Osteoblast (primary cell): ENCODE data around the gene STING1. TPM values are rescaled to one million over a fixed set of nuclear protein-coding genes. Genes with fewer than 3 reads are reported as not detected.

Source experiments
- DNase-seq: peaks from one replicate; pipeline ENCODE4 v3.0.0; 2011; ENCODE audit warnings: low spot score, mixed read lengths; ENCODE audit not compliant: insufficient read length; ENCODE audit errors: missing footprints
- H2AFZ ChIP-seq: 2 replicates; pipeline ENCODE4 v1.6.0; 2011; ENCODE audit warnings: mild to moderate bottlenecking, low read length
- H3K27ac ChIP-seq: 2 replicates; pipeline ENCODE4 v1.5.1; 2011; ENCODE audit warnings: mild to moderate bottlenecking, low read depth, low read length, moderate library complexity
- H3K27me3 ChIP-seq: 2 replicates; pipeline ENCODE4 v1.6.0; 2012; ENCODE audit warnings: mild to moderate bottlenecking, control low read depth, inconsistent platforms, low read length, moderate library complexity; ENCODE audit not compliant: insufficient read depth
- H3K36me3 ChIP-seq: 2 replicates; pipeline ENCODE4 v1.5.1; 2011; ENCODE audit warnings: mild to moderate bottlenecking, low read length, control low read depth, moderate library complexity; ENCODE audit not compliant: insufficient read depth
- H3K4me1 ChIP-seq: 2 replicates; pipeline ENCODE4 v1.5.1; 2011; ENCODE audit warnings: mild to moderate bottlenecking, low read length, control low read depth, moderate library complexity; ENCODE audit not compliant: insufficient read depth
- H3K4me2 ChIP-seq: 2 replicates; pipeline ENCODE4 v1.6.0; 2011; ENCODE audit warnings: mild to moderate bottlenecking, low read length; ENCODE audit not compliant: insufficient read depth
- H3K4me3 ChIP-seq: fragments of 200-600 bp; sonication (generic); 3 replicates; pipeline ENCODE4 v1.5.1; 2012; ENCODE audit warnings: mild to moderate bottlenecking, low read length, inconsistent platforms; ENCODE audit not compliant: insufficient read depth
- H3K79me2 ChIP-seq: 2 replicates; pipeline ENCODE4 v1.6.0; 2012; ENCODE audit warnings: mild to moderate bottlenecking, low read length, control low read depth, inconsistent platforms; ENCODE audit not compliant: insufficient read depth
- H3K9me3 ChIP-seq: 2 replicates; pipeline ENCODE4 v1.5.1; 2011; ENCODE audit warnings: low read depth, low read length, control low read depth
- H4K20me1 ChIP-seq: 2 replicates; pipeline ENCODE4 v1.6.0; 2012; ENCODE audit warnings: mild to moderate bottlenecking, low read length, control low read depth; ENCODE audit not compliant: insufficient read depth
- total RNA-seq: library from RNA; depleted of rRNA; stranded (reverse); fragments of >200 nt; gene quantifications from 2 replicates; pipeline ENCODE4 v1.2.3, GENCODE V29; 2012
- TF ChIP-seq, protein P1 (sequence below): IDR thresholded peaks from 2 replicates; pipeline ENCODE4 v1.5.1; 2011; ENCODE audit warnings: mild to moderate bottlenecking, low read depth, low read length, moderate library complexity; ENCODE audit errors: extremely low read depth

Gene STING1
- total RNA-seq, 1 donor, result 46.3 TPM

DNA sequence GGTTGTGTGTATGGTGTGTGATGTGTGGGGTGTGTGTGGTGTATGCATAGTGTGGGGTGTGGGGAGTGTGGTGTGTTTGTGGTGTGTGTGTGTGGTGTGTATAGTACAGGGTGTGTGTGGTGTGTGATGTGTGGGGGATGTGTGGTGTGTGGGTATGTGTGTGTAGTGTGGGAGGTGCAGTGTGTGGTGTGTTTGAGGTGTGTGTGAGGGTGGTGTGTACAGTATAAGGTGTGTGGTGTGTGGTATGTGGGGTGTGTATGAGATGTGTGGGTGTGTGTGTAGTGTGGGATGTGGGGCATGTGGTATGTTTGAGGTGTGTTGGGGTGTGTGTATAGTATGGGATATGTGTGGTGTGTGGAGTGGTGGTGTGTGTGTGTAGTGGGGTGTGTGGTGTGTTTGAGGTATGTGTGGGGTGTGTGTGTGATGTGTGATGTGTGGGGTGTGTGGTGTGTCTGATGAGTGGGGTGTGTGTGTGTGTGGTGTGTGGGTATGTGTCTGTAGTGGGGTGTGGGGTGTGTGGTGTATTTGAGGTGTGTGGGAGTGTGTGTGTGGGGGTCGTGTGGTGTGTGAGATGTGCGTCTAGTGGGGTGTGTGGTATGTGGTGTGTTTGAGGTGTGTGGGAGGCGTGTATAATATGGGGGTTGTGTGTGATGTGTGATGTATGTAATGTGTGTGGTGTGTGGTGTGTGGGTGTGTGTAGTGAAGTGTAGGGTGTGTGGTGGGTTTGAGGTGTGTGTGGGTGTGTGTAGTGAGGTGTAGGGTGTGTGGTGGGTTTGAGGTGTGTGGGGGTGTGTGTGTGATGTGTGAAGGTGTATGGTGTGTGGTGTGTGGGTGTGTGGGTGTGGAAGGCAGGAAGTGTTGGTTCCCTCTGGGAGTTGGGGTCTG lies 28.6 kb downstream of the STING1 start:
- no peak overlapping the region for H3K4me2 ChIP-seq
- DNase-seq, result peak; percentile 44
- no peaks in the 10 kb centered on the region for H3K9me3 ChIP-seq
- H3K4me1 ChIP-seq, result peaks cover 4% of the 10 kb centered on the region
- H3K36me3 ChIP-seq, result no peaks in the 10 kb centered on the region
- H3K4me3 ChIP-seq, result no peak overlapping the region
- no peak overlapping the region for H3K27ac ChIP-seq
- TF ChIP-seq, protein P1, sequence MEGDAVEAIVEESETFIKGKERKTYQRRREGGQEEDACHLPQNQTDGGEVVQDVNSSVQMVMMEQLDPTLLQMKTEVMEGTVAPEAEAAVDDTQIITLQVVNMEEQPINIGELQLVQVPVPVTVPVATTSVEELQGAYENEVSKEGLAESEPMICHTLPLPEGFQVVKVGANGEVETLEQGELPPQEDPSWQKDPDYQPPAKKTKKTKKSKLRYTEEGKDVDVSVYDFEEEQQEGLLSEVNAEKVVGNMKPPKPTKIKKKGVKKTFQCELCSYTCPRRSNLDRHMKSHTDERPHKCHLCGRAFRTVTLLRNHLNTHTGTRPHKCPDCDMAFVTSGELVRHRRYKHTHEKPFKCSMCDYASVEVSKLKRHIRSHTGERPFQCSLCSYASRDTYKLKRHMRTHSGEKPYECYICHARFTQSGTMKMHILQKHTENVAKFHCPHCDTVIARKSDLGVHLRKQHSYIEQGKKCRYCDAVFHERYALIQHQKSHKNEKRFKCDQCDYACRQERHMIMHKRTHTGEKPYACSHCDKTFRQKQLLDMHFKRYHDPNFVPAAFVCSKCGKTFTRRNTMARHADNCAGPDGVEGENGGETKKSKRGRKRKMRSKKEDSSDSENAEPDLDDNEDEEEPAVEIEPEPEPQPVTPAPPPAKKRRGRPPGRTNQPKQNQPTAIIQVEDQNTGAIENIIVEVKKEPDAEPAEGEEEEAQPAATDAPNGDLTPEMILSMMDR, result no peak
- no peaks in the 10 kb centered on the region for H4K20me1 ChIP-seq
- H2AFZ ChIP-seq, result no peak overlapping the region
- no peaks in the 10 kb centered on the region for H3K27me3 ChIP-seq
- no peaks in the 10 kb centered on the region for H3K79me2 ChIP-seq

DNA sequence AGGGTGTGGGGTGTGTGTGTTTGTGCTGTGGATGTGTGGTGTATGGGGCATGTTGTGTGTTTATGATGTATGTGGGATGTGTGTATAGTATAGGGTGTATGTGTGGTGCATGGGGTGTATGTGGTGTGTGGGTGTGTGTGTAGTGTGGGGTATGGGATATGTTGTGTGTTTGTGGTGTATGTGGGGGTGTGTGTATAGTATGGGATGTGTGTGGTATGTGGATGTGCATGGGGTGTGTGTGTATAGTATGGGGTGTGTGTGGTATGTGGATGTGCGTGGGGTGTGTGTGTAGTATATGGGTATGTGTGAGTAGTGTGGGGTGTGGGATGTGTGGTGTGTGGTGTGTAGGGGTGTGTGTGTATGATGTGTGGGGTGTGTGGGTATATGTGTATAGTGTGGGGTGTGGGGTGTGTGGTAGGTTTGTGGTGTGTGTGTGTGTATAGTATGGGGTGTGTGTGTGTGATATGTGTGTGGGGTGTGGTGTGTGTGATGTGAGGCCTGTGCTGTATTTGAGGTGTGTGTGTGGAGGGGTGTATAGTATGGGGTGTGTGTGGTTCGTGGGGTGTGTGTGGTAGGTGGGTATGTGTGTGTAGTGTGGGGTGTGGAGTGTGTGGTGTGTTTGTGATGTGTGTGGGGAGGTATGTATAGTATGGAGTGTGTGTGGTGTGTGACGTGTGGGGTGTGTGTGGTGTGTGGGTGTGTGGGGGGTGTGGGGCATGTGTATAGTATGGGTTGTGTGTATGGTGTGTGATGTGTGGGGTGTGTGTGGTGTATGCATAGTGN lies 30.5 kb downstream of the STING1 start:
- H3K4me3 ChIP-seq, result no peak overlapping the region
- no peak overlapping the region for H3K4me2 ChIP-seq
- DNase-seq, result no peak
- no peaks in the 10 kb centered on the region for H3K36me3 ChIP-seq
- H3K9me3 ChIP-seq, result no peaks in the 10 kb centered on the region
- TF ChIP-seq, protein P1, result no peak
- no peak overlapping the region for H3K27ac ChIP-seq
- no peaks in the 10 kb centered on the region for H3K27me3 ChIP-seq
- peaks cover 6% of the 10 kb centered on the region for H3K4me1 ChIP-seq
- H4K20me1 ChIP-seq, result no peaks in the 10 kb centered on the region
- H2AFZ ChIP-seq, result no peak overlapping the region
- no peaks in the 10 kb centered on the region for H3K79me2 ChIP-seq

DNA sequence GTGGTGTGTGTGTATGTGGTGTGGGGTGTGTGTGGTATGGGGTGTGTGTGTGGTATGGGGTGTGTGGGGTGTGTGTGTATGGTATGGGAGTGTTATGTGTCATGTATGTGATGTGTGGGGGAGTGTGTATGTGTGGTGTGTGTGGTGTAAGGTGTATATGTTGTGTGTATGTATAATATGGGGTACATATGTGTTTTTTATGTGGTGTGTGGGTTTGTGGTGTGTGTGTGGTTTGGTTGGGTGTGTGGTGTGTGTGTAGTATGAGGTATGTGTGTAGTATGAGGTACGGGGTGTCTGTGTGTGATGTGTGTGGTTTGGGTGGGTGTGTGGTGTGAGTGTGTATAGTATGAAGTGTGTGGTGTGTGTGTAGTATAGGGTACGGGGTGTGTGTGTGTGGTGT lies 31.4 kb downstream of the STING1 start:
- TF ChIP-seq, protein P1, result no peak
- H4K20me1 ChIP-seq, result no peaks in the 10 kb centered on the region
- H3K4me1 ChIP-seq, result peaks cover 9% of the 10 kb centered on the region
- no peaks in the 10 kb centered on the region for H3K9me3 ChIP-seq
- H3K27me3 ChIP-seq, result no peaks in the 10 kb centered on the region
- H3K4me2 ChIP-seq, result no peak overlapping the region
- no peak overlapping the region for H3K27ac ChIP-seq
- H2AFZ ChIP-seq, result no peak overlapping the region
- H3K4me3 ChIP-seq, result no peak overlapping the region
- no peaks in the 10 kb centered on the region for H3K36me3 ChIP-seq
- DNase-seq, result no peak
- no peaks in the 10 kb centered on the region for H3K79me2 ChIP-seq
